SU-DHL-6 (cell line): Measurements from ENCODE around the gene SDK1.

ENCODE experiments used
- H2AFZ ChIP-seq: fragments of 200-600 bp; sonication (generic); 2 replicates; pipeline ENCODE4 v1.6.1; 2014; ENCODE audit warnings: low read depth, mild to moderate bottlenecking, moderate library complexity, mixed read lengths, antibody characterized with exemption, low read length; ENCODE audit not compliant: severe bottlenecking
- H3F3A ChIP-seq: fragments of 200-600 bp; shearing (Covaris generic); 2 replicates; pipeline ENCODE4 v1.6.0; 2016; ENCODE audit warnings: antibody characterized with exemption, mild to moderate bottlenecking; ENCODE audit not compliant: insufficient read depth
- H3K27ac ChIP-seq: fragments of 200-600 bp; sonication (generic); 2 replicates; pipeline ENCODE4 v1.5.1; 2016; ENCODE audit warnings: low read depth, mild to moderate bottlenecking, low read length, moderate library complexity, mixed read lengths
- H3K27me3 ChIP-seq: fragments of 200-600 bp; sonication (generic), shearing (Covaris generic); 2 replicates; pipeline ENCODE4 v1.6.0; 2014; ENCODE audit warnings: mild to moderate bottlenecking, low read length
- H3K36me3 ChIP-seq: fragments of 200-600 bp; sonication (generic); 2 replicates; pipeline ENCODE4 v1.6.1; 2014; ENCODE audit warnings: mild to moderate bottlenecking, low read length, mixed read lengths
- H3K4me2 ChIP-seq: fragments of 300-600, 200-600 bp; shearing (Covaris generic), sonication (generic); 2 replicates; pipeline ENCODE4 v1.6.0; 2014; ENCODE audit warnings: low read length, low read depth, mild to moderate bottlenecking; ENCODE audit not compliant: poor library complexity, severe bottlenecking
- H3K4me3 ChIP-seq: fragments of 200-600 bp; sonication (generic); 2 replicates; pipeline ENCODE4 v1.5.1; 2014; ENCODE audit warnings: antibody characterized with exemption, low read length, mild to moderate bottlenecking, mixed read lengths; ENCODE audit not compliant: insufficient read depth, poor library complexity, severe bottlenecking
- H3K79me2 ChIP-seq: fragments of 200-600 bp; sonication (generic); 2 replicates; pipeline ENCODE4 v1.6.1; 2014; ENCODE audit warnings: mild to moderate bottlenecking, low read length, moderate library complexity; ENCODE audit not compliant: insufficient read depth
- H3K9ac ChIP-seq: fragments of 200-600 bp; sonication (generic); 2 replicates; pipeline ENCODE4 v1.7.0; 2014; ENCODE audit warnings: mild to moderate bottlenecking, low read length
- H3K9me2 ChIP-seq: fragments of 200-600 bp; sonication (generic); replicated peaks from 2 replicates; pipeline ENCODE4 v1.6.1; 2014; ENCODE audit warnings: low read length; ENCODE audit not compliant: insufficient read depth
- H3K9me3 ChIP-seq: fragments of 200-600 bp; sonication (generic); 2 replicates; pipeline ENCODE4 v1.6.1; 2014; ENCODE audit warnings: low read length, mixed read lengths; ENCODE audit not compliant: insufficient read depth
- H4K20me1 ChIP-seq: fragments of 200-600 bp; sonication (generic); 2 replicates; pipeline ENCODE4 v1.6.1; 2014; ENCODE audit warnings: low read depth, mild to moderate bottlenecking, antibody characterized with exemption, low read length, moderate library complexity, mixed read lengths
- CTCF ChIP-seq: fragments of 200-600 bp; sonication (generic); IDR thresholded peaks from one replicate; pipeline ENCODE4 v1.5.1; 2017; ENCODE audit warnings: antibody characterized with exemption, mild to moderate bottlenecking, low read length, moderate library complexity; ENCODE audit not compliant: insufficient read depth, poor library complexity, severe bottlenecking
- EZH2phosphoT487 ChIP-seq: fragments of 200-600 bp; sonication (generic), shearing (Covaris generic); conservative IDR thresholded peaks from 2 replicates; pipeline ENCODE4 v1.6.1; 2018; ENCODE audit warnings: mild to moderate bottlenecking, antibody characterized with exemption, low read length, moderate library complexity, mixed read lengths

SDK1 gene

GRCh38 chr7:3732395-3733005, 431.4 kb downstream of the SDK1 start:
- H3K27ac ChIP-seq = no peak overlapping the region
- H3K27me3 ChIP-seq = no peaks in the 10 kb centered on the region
- H3K9me3 ChIP-seq = 0 out of 2 replicates have a peak, but pooled peaks cover 6% of the 10 kb centered on the region
- no peak overlapping the region for H3K9ac ChIP-seq
- H3K9me2 ChIP-seq = no peaks in the 10 kb centered on the region
- H3K4me3 ChIP-seq = no peak overlapping the region
- no peaks in the 10 kb centered on the region for H3K79me2 ChIP-seq
- no peaks in the 10 kb centered on the region for H4K20me1 ChIP-seq
- TF ChIP-seq EZH2phosphoT487 (no peak), CTCF (no peak)
- no peaks in the 10 kb centered on the region for H3F3A ChIP-seq
- no peak overlapping the region for H2AFZ ChIP-seq
- H3K4me2 ChIP-seq = no peak overlapping the region
- no peaks in the 10 kb centered on the region for H3K36me3 ChIP-seq

GRCh38 chr7:3733541-3734140, 432.6 kb downstream of the SDK1 start:
- TF ChIP-seq EZH2phosphoT487 (no peak), CTCF (no peak)
- H3K27me3 ChIP-seq = no peaks in the 10 kb centered on the region
- H3K36me3 ChIP-seq = no peaks in the 10 kb centered on the region
- H3F3A ChIP-seq = no peaks in the 10 kb centered on the region
- H3K4me3 ChIP-seq = no peak overlapping the region
- no peak overlapping the region for H3K9ac ChIP-seq
- H3K9me3 ChIP-seq = 0 out of 2 replicates have a peak, but pooled peaks cover 6% of the 10 kb centered on the region
- no peaks in the 10 kb centered on the region for H3K9me2 ChIP-seq
- no peaks in the 10 kb centered on the region for H4K20me1 ChIP-seq
- no peak overlapping the region for H3K4me2 ChIP-seq
- no peaks in the 10 kb centered on the region for H3K79me2 ChIP-seq
- H3K27ac ChIP-seq = no peak overlapping the region
- H2AFZ ChIP-seq = no peak overlapping the region

GRCh38 chr7:3738964-3739363, 437.9 kb downstream of the SDK1 start:
- no peak overlapping the region for H3K9ac ChIP-seq
- no peak overlapping the region for H3K4me2 ChIP-seq
- H3K9me2 ChIP-seq = no peaks in the 10 kb centered on the region
- H4K20me1 ChIP-seq = no peaks in the 10 kb centered on the region
- no peaks in the 10 kb centered on the region for H3K79me2 ChIP-seq
- no peak overlapping the region for H3K27ac ChIP-seq
- no peaks in the 10 kb centered on the region for H3K27me3 ChIP-seq
- H2AFZ ChIP-seq = no peak overlapping the region
- no peaks in the 10 kb centered on the region for H3K36me3 ChIP-seq
- TF ChIP-seq CTCF = no peak
- TF ChIP-seq EZH2phosphoT487 = no peak
- no peaks in the 10 kb centered on the region for H3F3A ChIP-seq
- peaks cover 4% of the 10 kb centered on the region; the same call in 1 of the 2 replicates for H3K9me3 ChIP-seq
- H3K4me3 ChIP-seq = no peak overlapping the region
